ENCODE results near the gene SPG21.

DNA sequence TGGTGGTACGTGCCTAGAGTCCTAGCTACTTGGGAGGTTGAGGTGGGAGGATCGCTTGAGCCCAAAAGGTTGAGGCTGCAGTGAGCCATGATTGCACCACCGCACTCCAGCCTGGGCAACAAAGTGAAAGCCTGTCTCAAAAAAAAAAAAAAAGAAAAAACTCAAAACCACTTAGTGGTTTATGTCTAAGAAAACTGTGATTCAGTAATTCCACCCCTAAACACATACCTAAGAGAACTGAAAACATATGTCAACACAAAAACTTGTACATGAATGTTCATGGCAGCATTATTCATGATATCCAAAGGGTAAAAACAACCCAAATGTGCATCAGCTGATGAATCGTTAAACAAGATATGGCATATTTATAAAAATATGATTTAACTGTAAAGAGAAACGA, 14.3 kb downstream of the SPG21 start:
- TF ChIP-seq, protein P1, sequence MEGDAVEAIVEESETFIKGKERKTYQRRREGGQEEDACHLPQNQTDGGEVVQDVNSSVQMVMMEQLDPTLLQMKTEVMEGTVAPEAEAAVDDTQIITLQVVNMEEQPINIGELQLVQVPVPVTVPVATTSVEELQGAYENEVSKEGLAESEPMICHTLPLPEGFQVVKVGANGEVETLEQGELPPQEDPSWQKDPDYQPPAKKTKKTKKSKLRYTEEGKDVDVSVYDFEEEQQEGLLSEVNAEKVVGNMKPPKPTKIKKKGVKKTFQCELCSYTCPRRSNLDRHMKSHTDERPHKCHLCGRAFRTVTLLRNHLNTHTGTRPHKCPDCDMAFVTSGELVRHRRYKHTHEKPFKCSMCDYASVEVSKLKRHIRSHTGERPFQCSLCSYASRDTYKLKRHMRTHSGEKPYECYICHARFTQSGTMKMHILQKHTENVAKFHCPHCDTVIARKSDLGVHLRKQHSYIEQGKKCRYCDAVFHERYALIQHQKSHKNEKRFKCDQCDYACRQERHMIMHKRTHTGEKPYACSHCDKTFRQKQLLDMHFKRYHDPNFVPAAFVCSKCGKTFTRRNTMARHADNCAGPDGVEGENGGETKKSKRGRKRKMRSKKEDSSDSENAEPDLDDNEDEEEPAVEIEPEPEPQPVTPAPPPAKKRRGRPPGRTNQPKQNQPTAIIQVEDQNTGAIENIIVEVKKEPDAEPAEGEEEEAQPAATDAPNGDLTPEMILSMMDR (IDR thresholded peaks at IDR 0.05; ENCODE audit: low read length) = no peak
- no peak for TF ChIP-seq EZH2 (IDR thresholded peaks at IDR 0.05; ENCODE audit: borderline replicate concordance, low read length)
